NCI-H1436 treated with DMSO at 0.1 percent for 48 hours (cell line): Measurements from ENCODE around the gene ZNF106.

ENCODE experiments used
- DNase-seq: peaks from one replicate; lab custom pipeline; 2025; lab: John Stamatoyannopoulos, UW

ZNF106 gene

DNA sequence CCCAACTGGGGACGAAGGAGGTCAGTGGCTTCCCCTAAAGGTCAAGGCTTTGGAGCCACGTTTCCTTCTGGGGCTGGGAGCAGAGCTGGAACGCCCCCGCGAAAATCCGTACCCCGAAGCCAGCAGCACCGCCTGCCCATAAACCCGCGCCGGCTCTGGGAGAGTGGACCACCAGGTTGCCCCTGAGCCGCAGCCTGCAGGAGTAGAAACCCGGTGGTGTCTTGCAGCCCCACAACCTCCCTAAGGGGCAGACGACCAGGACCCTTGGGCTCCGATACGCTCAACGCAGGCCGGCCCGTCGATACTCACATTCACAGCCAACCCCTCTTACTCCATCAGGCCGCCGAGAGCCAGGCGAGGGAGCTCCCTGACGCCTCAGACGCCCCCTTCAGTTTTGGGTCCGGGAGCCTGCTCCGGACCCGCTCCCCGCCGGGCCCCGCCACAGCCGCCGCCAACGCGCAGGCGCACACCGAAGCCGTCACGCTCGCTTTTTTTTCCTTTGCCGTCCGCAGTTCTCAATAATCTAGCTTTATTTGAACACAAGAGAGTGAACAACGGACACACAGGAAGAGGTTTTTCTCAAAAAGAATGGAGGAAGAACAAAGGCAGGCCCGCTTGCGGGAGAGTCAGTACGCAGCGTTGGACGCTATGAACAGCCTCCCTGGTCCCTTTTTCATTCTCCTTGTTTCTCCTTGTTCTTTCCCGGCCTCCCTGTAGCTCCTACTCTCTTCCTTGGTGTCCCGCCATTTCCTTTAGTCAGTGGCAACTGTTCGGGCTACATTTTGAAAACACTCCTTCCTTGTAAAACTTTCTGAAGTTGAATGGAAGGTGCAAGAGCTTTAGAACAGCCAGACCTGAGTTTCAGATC lies at the start of gene ZNF106:
ZNF106 (minus strand) TSS at position 471 of the 868 bp plus-strand sequence. CDS start 18,852 bp downstream, outside the sequence.
- DNase-seq, result peak; percentile 69

DNA sequence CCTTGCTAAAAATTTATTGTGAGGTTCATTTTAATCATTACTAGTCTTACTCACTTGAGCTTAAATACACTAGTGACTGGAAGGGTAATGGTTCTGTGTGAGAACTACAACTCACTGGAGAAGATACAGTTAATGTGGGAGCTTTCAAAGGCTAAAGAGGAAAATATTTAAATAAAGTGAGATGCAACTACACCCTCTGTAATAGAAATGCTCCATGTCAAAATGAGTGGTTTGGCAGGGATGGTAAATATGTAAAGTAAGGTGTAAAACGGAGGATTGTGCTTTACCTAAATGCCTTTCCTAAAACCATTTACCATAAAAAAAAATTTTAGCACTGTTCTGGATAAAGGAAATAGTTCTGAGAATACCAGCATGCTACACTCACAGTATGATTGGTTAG lies 42.3 kb upstream of the ZNF106 start:
- no peak for DNase-seq

DNA sequence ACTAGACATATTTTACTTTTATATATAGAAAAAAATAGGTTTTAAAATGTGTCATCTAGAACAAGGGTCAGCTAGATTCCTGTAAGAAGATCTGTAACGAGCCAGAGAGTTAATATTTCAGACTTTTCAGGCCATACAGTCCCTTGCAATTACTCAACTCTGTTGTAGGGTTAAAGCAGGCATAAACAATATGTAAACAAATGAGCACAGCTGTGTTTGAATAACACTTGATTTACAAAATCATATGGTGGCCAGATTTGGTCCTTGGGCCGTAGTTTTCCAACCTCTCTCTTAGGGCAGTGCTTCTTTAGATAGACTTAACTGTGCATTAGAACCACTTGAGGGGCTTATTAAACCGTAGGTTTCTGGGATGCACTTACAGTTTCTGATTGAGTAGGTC lies 38.0 kb upstream of the ZNF106 start:
- no peak for DNase-seq

DNA sequence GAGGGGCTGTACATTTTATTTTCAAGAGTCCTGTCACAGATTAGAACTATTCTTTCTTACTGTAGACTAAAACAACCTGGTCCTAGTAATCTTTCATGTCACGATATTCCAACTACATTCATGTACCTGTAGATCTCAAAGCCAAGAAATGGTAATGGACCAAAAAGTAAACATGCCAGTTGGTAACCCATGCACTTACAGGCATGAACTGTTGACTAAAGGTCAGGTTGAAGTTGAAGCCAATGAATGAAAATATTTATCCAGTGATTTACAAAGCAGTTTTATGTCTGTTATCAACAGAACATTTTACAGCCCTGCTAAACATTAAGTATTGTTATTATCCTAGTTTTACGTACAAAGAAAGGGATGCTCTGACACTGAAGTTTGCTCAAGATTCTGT lies 32.4 kb upstream of the ZNF106 start:
- DNase-seq, result no peak

DNA sequence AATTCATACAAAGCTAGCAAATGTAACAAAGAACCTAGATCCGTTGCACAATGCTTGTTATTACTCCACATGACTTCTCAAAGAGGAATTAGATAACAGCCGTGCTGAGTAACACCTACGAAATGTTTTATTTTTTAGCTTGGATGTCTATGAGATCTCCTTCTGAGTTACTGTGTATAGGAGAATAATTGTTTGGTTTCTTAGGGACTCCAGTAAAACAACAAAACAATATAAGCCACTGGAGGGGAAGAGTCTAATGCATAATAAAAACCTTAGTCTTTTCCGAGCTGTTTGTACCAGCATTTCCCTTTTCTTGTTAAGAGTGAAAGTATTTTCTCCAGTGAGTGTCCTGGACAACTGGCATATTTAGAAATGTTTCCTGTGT lies 20.1 kb upstream of the ZNF106 start:
- DNase-seq, result no peak

DNA sequence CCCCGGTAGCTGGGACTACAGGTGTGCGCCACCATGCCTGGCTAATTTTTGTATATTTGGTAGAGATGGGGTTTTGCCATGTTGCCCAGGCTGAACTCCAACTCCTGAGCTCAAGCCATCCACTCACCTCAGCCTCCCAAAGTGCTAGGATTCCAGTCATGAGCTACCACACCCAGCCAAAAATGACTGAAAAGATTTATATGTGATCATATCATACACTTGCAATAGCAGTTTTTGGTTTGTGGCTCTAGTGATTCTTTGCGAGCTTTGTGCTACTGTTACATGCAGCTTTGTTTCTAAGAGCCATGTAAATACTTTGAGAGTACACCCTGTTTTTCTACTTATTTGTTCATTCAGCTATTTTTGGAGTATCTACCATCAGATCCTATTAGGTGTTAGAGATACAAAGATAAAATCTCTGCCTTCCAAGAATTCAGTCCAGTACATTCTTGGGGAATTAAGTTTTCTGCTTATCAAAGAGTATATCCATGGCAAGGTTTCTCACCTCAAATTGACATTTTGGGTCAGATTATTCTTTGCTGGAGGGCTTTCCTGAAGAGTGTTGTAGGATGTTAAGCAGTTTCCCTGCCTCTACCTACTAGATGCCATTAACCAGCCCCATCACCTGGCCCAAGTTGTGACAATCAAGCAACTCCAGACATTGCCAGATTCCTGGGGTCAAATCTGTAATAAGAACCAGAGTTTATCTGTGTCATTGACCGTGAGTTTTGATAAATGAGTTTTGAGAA lies 19.5 kb upstream of the ZNF106 start:
- DNase-seq, result no peak

DNA sequence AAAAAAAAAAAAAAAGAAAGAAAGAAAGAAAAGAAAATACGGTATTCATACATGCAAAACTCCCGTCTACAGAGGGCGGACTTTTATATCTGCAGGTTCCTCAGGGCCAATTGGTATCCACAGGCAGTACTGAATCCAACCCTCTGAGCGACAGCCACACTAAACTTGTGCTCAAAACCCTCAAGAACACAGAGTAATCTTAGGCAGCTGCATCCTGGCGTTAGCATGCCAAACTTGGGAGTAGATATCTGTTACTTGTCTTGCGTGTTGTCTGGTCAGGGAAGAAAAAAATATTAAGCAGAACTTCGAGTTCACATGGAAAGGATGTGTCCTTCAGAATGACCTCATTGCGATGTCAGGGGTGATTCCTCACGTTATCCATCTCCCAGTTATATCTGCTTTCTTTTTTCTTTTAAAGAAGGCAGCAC lies 17.3 kb upstream of the ZNF106 start:
- no peak for DNase-seq

DNA sequence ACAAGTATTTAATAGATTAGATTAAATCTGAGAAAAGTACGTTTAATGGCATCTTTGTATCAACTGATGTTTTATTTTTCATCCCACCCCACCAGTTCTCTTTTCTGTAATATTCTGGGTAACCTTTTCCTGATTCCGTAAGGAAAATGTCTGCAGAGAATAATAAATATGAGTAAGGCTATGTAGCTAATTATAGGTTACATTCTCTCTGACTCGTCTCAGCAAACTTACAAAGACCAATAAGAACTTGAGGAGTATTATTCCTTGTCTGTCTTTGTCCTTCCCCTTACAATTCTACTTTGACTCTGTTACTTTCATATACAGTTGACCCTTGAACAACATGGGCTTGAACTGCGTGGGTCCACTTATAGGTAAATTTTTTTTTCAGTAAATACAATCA lies 16.6 kb upstream of the ZNF106 start:
- DNase-seq, result no peak

DNA sequence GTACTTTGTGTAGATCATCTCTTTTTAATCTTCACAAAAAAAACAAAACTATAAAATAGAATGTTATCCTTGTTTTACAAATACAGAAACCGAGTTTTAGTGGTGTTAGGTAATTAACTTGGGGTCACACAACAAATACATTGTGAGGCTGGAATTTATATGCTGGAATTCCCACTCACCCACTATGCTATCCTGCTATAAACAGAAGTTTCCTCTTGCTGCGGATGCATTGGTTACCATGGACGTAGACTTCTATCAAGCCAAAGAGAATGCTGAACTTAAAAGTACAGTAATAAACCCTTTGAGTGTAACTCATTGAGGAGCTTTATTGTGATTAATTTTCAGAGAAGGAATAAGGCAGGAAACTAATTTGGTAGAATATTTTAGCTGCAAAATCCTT lies 13.7 kb upstream of the ZNF106 start:
- no peak for DNase-seq

DNA sequence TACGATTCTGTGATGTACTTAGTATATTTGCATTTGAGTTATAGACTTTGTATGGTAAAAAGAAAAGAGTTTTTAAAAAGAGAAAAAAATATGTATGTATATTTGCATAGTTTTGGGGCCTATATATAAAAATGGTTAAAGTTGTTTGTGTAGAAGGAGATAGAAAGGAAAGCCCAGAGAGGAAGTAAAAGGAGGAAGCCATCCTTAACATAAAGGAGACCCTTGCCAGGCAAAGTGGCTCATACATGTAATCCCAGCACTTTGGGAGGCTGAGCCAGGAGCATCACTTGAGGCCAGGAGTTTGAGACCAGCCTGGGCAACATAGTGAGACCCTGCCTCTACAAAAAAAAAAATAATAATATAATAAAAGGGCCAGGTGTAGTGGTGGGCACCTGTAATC lies 12.9 kb upstream of the ZNF106 start:
- no peak for DNase-seq

DNA sequence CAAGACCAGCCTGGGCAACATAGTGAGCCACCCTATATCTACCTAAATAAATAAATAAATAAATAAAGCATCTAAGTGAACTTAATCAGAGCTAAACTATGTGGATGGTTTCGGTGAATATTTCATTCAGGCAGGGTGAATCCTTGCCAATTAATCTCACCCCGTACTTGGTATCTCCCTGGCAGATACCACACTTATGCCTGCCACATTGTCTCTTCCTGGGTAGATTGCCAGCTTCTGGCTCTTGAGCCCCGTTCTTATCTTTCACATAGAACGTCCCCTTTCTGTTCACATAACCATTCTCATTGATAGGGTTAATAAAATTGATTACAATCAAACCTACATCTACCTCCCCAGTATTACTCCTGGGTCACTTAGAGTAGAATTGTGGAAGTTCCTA lies 11.5 kb upstream of the ZNF106 start:
- no peak for DNase-seq

DNA sequence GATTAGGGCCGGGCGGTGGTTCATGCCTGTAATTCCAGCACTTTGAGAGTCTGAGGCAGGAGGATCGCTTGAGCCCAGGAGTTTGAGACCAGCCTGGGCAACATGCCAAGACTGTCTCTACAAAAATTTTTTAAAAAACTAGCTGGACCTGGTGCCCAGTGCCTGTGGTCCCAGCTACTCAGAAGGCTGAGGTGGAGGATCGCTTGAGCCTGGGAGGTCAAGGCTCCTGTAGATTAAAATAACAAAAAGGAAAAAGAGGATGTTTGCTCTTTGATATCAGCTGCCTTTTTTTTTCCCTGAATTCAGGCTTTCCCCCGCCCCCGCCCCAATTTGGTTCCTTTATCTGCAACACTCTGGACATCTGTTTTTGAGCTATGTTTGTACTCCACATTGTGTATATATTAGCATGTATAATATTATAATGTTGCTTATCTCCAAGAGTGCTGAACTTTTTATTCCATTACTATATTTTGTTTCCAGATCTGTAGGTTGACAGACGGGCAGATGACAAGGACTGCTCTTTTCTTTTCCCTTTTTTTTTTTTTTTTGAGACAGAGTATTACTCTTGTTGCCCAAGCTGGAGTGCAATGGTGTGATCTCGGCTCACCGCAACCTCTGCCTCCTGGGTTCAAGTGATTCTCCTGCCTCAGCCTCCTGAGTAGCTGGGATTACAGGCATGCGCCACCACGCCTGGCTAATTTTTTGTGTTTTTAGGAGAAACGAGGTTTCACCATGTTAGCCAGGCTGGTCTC lies 9.1 kb upstream of the ZNF106 start:
- no peak for DNase-seq

DNA sequence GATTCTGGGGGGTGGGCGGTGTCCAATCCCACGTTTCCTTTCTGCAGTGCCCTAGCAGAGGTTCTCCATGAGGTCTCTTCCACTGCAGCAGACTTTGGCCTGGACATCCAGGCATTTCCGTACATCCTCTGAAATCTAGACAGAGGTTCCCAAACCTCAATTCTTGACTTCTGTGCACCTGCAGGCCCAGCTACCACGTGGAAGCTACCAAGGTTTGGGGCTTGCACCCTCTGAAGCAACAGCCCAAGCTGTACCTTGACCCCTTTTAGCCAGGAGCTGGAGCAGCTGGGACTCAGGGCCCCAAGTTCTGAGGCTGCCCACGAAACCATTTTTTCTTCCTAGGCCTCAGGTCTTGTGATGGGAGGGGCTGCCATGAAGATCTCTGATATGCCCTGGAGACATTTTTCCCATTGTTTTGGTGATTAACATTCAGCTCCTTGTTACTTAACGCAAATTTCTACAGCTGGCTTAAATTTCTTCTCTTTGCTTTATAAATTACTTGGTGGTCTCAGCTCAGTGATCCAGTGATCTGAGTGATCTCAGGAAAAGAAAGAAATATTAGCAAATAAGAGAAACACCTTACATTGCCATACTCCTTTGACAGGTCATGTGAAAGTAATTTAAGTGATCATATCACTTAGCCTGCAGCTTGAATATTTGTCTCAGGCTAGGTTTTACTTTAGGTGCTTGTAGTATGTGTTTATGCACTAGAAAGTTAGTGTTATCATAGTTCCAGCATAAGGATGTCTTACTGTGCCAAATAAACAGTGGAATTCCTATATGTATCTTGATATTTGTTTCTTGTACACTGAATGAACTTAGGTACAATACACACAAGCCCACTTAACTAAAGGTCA lies 7.5 kb upstream of the ZNF106 start:
- no peak for DNase-seq

DNA sequence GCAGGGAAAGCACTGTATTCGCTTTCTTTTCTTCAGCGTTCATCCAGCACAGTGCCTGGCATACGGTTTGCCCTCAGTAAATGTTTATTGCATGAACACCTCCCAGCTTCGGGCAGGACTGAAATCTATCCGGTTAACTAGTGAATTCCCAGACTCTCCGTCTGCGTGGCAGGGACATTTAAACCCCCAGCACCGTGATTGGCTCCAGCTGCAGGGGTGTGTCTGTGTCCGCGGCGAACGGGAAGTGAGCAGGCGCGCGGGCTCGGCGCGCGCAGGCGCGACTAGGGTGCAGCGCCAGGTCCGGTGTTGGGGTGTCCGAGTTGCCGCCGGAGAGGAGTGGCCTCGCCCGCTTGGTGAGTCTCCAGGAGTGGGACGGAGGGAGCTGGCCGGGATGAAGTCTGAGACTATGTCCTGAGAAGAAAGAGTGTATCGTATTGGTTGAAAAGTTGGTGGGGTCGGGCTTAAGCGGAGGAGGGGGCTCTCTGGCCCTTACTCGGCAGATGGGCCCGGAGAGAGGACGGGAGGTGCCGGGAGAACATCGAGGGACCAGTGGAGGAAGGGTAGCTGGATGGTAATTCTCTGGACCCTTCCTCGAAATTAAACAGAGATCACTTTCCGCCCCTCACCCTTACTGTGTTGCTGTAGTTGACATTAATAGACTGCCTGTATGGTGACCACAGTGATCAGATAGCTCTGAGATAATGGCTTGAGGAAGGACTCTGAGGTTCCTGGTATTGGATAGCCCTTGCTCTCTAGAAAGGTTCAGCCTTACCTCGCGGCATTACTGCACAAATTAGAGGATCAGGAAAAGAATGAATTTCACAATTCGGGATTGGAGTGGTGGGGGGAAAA lies 4.6 kb upstream of the ZNF106 start, which contains the start of gene SNAP23:
SNAP23 (plus strand) TSS at position 274 of the 852 bp plus-strand sequence. CDS start 16,213 bp downstream, outside the sequence.
- no peak for DNase-seq

DNA sequence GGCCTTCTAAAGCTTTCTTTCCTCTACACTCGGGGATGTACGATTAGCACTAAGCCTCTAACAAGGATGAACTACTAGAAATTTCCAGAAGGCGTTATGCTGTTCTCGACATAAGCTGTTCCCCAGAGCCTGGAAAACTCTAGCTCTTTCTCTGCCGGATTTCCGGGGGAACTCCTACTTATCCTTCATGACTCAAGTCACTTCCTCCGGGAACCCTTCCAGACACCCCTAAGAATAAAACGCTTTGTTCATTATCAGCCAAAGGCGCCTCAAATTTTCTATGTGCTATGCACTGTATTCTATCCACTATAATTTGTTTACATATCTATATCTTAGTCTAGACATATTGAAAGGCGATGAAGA lies 4.0 kb upstream of the ZNF106 start:
- no peak for DNase-seq

DNA sequence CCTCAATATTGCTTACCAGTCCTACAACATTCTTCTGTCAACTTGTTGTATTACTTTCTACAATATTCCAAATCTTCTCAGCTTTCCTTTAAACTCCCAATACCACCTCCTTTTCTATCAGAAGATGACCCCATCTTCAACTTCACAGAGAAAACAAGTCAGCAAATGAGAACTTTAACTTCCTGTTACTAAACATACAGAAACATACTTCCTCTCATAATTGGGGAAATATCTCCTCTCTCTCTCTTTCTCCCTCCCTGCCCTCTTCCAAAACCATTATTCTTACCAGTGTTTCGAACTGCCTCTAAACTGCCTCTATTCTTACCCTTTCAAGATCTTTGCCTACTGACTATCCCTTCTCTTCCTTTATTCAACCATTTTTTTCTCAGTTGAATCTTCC lies 2.7 kb upstream of the ZNF106 start:
- no peak for DNase-seq

DNA sequence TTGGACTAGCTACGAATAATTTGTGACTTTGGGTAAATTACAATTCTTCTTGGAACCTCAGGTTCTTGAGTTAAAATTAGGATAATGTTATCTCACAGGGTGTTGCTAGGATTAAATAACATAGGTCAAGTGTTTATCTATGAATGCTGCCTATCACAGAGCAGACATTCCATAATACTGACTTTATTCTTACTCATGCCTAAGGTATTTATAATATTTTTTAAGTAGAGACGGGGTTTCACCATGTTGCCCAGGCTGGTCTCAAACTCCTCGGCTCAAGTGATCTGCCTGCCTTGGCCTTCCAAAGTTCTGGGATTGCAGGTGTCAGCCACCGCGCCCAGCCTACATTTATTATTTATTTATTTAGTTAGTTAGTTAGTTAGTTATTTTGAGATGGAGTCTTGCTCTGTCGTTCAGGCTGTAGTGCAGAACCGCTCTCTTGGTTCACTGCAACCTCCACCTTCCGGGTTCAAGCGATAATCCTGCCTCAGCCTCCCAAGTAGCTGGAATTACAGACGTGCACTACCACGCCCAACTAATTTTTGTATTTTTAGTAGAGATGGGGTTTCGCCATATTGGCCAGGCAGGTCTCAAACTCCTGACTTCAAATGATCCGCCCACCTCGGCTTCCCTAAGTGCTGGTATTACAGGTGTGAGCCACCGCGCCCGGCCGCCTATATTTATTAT lies 741 bp upstream of the ZNF106 start:
- DNase-seq, result no peak

DNA sequence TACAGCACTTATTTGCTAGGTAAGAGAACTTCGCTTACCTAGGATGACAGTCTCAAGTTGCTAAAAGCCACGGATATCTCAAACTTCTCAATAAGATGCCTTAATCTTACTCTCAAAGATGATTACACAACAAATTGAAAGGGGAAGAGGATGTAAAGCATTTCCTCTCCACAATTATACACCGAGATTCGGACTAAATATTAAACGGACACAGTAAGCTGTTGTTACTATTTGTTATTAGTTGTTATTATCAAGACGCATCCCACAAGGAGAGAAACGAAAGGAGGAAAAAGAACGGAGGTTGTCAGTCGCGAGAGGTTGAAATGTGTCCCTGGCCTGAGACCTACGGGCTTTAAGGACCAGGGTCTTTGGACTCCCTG lies 660 bp downstream of the ZNF106 start:
- no peak for DNase-seq

DNA sequence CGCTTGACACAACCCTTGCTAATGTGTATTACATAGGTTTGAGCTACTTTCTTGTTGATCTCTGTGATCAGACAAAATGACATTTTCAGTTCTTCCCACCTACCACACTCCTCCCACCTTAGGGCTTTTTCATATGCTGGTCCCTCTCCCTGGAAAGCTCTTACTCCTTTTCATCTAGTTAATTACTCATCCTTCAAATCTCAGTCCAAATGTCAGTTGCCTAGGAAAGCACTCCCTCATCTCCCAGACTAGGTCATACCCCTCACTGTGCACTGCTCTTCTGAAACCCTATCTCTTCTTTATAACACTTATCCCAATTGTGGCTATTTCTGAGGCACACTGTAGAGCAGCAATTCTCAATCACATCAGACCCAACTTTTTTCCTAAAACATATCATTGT lies 7.3 kb downstream of the ZNF106 start:
- DNase-seq, result no peak

DNA sequence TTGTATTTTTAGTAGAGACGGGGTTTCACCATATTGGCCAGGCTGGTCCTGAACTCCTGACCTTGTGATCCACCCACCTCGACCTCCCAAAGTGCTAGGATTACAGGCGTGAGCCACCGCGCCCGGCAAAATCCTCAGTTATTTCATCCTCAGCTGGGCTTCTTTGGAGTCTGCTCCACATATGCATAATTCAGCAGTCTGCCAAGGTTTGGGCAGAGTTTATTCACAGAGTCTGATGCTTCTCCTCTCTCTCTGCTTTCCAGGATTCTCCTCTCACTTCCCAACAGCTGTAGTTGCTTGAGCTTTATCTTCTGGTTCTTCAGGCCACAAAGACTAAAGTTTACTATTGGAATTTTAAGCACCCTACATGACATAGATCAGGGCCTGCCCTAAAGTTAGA lies 8.2 kb downstream of the ZNF106 start:
- DNase-seq, result no peak
